ENCODE data around the gene SCGB1D4. TPM values are rescaled to one million over a fixed set of nuclear protein-coding genes. Genes with fewer than 3 reads are reported as not detected.

The SCGB1D4 gene
- total RNA-seq, 1 donor from 2014 or later = not detected

DNA sequence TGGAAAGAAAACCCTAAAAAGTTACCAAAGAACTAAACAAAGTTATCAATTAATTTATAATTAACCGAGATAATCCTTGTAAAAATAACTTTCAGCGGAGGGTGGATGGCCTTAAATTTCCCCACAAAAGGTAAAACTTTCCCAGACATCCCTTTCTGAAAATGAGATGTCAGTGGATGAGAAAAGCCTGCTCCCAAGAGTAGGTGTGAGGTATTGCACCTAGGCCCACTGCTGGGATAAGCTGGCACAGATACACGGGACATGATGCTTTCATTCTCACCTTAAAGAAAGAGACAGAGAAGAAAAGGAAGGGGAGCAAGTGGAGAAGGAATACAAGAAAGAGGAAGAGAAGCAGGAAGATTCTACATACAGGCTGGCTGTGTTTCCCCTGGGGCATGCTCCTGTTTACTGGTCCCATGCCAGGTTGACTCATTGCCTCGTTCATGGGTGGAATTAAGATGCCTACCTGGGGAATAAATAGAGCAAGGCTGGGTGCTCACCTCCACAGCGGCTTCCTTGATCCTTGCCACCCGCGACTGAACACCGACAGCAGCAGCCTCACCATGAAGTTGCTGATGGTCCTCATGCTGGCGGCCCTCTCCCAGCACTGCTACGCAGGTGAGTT lies 29.1 kb downstream of the SCGB1D4 start, which contains the start of gene SCGB2A2:
Gene SCGB2A2, plus strand, starts transcription at position 505 of the 625 bp plus-strand sequence. Its CDS starts 59 bp downstream, at position 564.
- no peak within 1 kb of the TSS for H3K27ac Mint-ChIP-seq (ENCODE audit: unreplicated experiment)
- no peak for DNase-seq (ENCODE audit: low spot score)
- no peaks in the 10 kb centered on the region for H3K9me3 Mint-ChIP-seq (ENCODE audit: low read depth)
- H3K27me3 Mint-ChIP-seq (ENCODE audit: low read depth) = peaks cover 41% of the 10 kb centered on the region
- TF ChIP-seq, protein P1, sequence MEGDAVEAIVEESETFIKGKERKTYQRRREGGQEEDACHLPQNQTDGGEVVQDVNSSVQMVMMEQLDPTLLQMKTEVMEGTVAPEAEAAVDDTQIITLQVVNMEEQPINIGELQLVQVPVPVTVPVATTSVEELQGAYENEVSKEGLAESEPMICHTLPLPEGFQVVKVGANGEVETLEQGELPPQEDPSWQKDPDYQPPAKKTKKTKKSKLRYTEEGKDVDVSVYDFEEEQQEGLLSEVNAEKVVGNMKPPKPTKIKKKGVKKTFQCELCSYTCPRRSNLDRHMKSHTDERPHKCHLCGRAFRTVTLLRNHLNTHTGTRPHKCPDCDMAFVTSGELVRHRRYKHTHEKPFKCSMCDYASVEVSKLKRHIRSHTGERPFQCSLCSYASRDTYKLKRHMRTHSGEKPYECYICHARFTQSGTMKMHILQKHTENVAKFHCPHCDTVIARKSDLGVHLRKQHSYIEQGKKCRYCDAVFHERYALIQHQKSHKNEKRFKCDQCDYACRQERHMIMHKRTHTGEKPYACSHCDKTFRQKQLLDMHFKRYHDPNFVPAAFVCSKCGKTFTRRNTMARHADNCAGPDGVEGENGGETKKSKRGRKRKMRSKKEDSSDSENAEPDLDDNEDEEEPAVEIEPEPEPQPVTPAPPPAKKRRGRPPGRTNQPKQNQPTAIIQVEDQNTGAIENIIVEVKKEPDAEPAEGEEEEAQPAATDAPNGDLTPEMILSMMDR (IDR thresholded peaks at IDR 0.05) = peak; percentile 39
- no peaks in the 10 kb centered on the region for H3K36me3 Mint-ChIP-seq (ENCODE audit: low read depth)
- no peak within 1 kb of the TSS for H3K4me3 Mint-ChIP-seq (ENCODE audit: unreplicated experiment)
- no peaks in the 10 kb centered on the region for H3K4me1 Mint-ChIP-seq (ENCODE audit: low read depth)

- no peak for DNase-seq (ENCODE audit: low spot score)
Measured at GRCh38 chr11:62267576-62267975, 31.3 kb downstream of the SCGB1D4 start.

DNA sequence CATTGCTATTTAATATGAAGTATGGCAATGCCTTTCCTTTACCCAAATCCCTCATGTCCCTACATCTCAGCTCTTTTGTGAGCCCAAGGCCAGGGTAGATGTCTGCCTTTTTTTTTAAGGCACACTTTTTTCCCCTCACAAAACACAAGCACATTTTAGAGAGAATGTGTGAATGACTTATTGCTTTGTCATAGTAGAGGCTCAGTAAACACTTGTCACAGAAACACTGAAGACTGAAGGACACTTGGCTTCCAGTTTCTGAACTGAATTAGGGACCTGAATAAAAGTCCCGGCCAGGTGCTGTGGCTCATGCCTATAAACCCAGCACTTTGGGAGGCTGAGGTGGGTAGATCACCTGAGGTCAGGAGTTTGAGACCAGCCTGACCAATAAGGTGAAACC lies 31.8 kb downstream of the SCGB1D4 start:
- no peak for DNase-seq (ENCODE audit: low spot score)
- H3K4me1 Mint-ChIP-seq (ENCODE audit: low read depth) = no peaks in the 10 kb centered on the region
- H3K27ac Mint-ChIP-seq (ENCODE audit: unreplicated experiment) = no peak overlapping the region
- TF ChIP-seq, protein P1 (IDR thresholded peaks at IDR 0.05) = no peak
- no peaks in the 10 kb centered on the region for H3K36me3 Mint-ChIP-seq (ENCODE audit: low read depth)
- no peaks in the 10 kb centered on the region for H3K9me3 Mint-ChIP-seq (ENCODE audit: low read depth)
- peaks cover 47% of the 10 kb centered on the region for H3K27me3 Mint-ChIP-seq (ENCODE audit: low read depth)
- no peak overlapping the region for H3K4me3 Mint-ChIP-seq (ENCODE audit: unreplicated experiment)

More at GRCh38 chr11:62267576-62267975, 31.3 kb downstream of the SCGB1D4 start:
- Mint-ChIP-seq H3K4me1 (ENCODE audit: low read depth) (no peaks in the 10 kb centered on the region), H3K4me3 (ENCODE audit: unreplicated experiment) (no peak overlapping the region), H3K36me3 (ENCODE audit: low read depth) (no peaks in the 10 kb centered on the region), H3K9me3 (ENCODE audit: low read depth) (no peaks in the 10 kb centered on the region), H3K27me3 (ENCODE audit: low read depth) (peaks cover 50% of the 10 kb centered on the region), H3K27ac (ENCODE audit: unreplicated experiment) (no peak overlapping the region)
- TF ChIP-seq, protein P1 (IDR thresholded peaks at IDR 0.05) = no peak

- H3K4me3 Mint-ChIP-seq (ENCODE audit: unreplicated experiment) = no peak overlapping the region
- H3K9me3 Mint-ChIP-seq (ENCODE audit: low read depth) = no peaks in the 10 kb centered on the region
- peaks cover 47% of the 10 kb centered on the region for H3K27me3 Mint-ChIP-seq (ENCODE audit: low read depth)
- no peak for DNase-seq (ENCODE audit: low spot score)
- H3K36me3 Mint-ChIP-seq (ENCODE audit: low read depth) = no peaks in the 10 kb centered on the region
- TF ChIP-seq, protein P1 (IDR thresholded peaks at IDR 0.05) = no peak
- H3K4me1 Mint-ChIP-seq (ENCODE audit: low read depth) = no peaks in the 10 kb centered on the region
- no peak overlapping the region for H3K27ac Mint-ChIP-seq (ENCODE audit: unreplicated experiment)
Measured at GRCh38 chr11:62266558-62266957, 32.3 kb downstream of the SCGB1D4 start.

GRCh38 chr11:62264004-62264403 lies 34.9 kb downstream of the SCGB1D4 start:
- TF ChIP-seq, protein P1 (IDR thresholded peaks at IDR 0.05) = no peak
- H3K27ac Mint-ChIP-seq (ENCODE audit: unreplicated experiment) = no peak overlapping the region
- DNase-seq (ENCODE audit: low spot score) = no peak
- H3K27me3 Mint-ChIP-seq (ENCODE audit: low read depth) = peaks cover 50% of the 10 kb centered on the region
- no peaks in the 10 kb centered on the region for H3K36me3 Mint-ChIP-seq (ENCODE audit: low read depth)
- H3K9me3 Mint-ChIP-seq (ENCODE audit: low read depth) = no peaks in the 10 kb centered on the region
- H3K4me1 Mint-ChIP-seq (ENCODE audit: low read depth) = no peaks in the 10 kb centered on the region
- no peak overlapping the region for H3K4me3 Mint-ChIP-seq (ENCODE audit: unreplicated experiment)

Data from chondrocyte (in vitro differentiated cells).